HepG2 (cell line): Measurements from ENCODE around the gene HYCC2. TPM values are rescaled to one million over a fixed set of nuclear protein-coding genes. Genes with fewer than 3 reads are reported as not detected.
A peak's percentile ranks its signal among the peaks of the same experiment; 100 is the strongest.

ENCODE experiments used
- SALL1 ChIP-seq: sonication (generic); formaldehyde crosslinking; IDR thresholded peaks from 2 replicates; pipeline ENCODE4 v1.8.0; 2022; ENCODE audit warnings: mild to moderate bottlenecking, missing genetic modification reagents
- SOX6 ChIP-seq, 2 experiments: fragments of 450-650 bp in 1 of 2; sonication (generic) in 1 of 2; formaldehyde crosslinking in 1 of 2; IDR thresholded peaks; 2 replicates each; pipeline versions ENCODE4 v1.4.0 to v1.6.1; 2017 to 2020; ENCODE audit warnings: antibody characterized with exemption in 1 of 2, mild to moderate bottlenecking in 1 of 2, missing genetic modification reagents in 1 of 2
- THAP11 ChIP-seq: IDR thresholded peaks from 2 replicates; pipeline ENCODE4 v1.6.1; 2016; ENCODE audit warnings: missing biosample characterization, missing genetic modification reagents
- ZNF205 ChIP-seq: IDR thresholded peaks from 2 replicates; pipeline ENCODE4 v1.6.1; 2018; ENCODE audit warnings: missing biosample characterization, missing genetic modification reagents
- ZSCAN29 ChIP-seq: sonication (generic); formaldehyde crosslinking; conservative IDR thresholded peaks from 2 replicates; pipeline ENCODE4 v1.4.0; 2020; ENCODE audit warnings: mild to moderate bottlenecking, missing genetic modification reagents
- polyA plus RNA-seq, 8 experiments: library from polyadenylated mRNA; depleted of rRNA in 3 of 8; stranded (reverse) in 7 of 8; unstranded in 1 of 8; fragments of >200 nt; fragmentation: Illumina TruSeq in 4 of 8; extraction: Trizol in 4 of 8; gene quantifications; 2 replicates each; pipeline versions ENCODE4 v1.2.1 to v1.2.3, GENCODE V29; 2011 to 2016; ENCODE audit warnings: low read depth in 4 of 8, missing spikeins in 1 of 8, mixed read lengths in 1 of 8; ENCODE audit not compliant: insufficient read depth in 1 of 8
- total RNA-seq, 5 experiments: library from RNA; depleted of rRNA; stranded (reverse); fragments of >200 nt; fragmentation: Illumina TruSeq; extraction: Trizol; gene quantifications; 2 replicates each; pipeline ENCODE4 v1.2.3, GENCODE V29; 2016; ENCODE audit warnings: low read depth in 1 of 5
- TF ChIP-seq, protein P1 (sequence below): sonication (generic); formaldehyde crosslinking; IDR thresholded peaks from 2 replicates; pipeline ENCODE4 v1.4.0; 2020; ENCODE audit warnings: missing genetic modification reagents
- TF ChIP-seq, protein P2 (sequence below): sonication (generic); formaldehyde crosslinking; IDR thresholded peaks from 2 replicates; pipeline ENCODE4 v1.4.0; 2020; ENCODE audit warnings: mild to moderate bottlenecking, missing genetic modification reagents
- TF ChIP-seq, protein P3 (sequence below): sonication (generic); formaldehyde crosslinking; IDR thresholded peaks from 2 replicates; pipeline ENCODE4 v1.5.0; 2020; ENCODE audit warnings: missing genetic modification reagents, mild to moderate bottlenecking, borderline replicate concordance
- TF ChIP-seq, protein P4 (sequence below): sonication (generic); formaldehyde crosslinking; IDR thresholded peaks from 2 replicates; pipeline ENCODE4 v1.4.0; 2020; ENCODE audit warnings: missing genetic modification reagents, borderline replicate concordance
- TF ChIP-seq, protein P5 (sequence below): IDR thresholded peaks from 2 replicates; pipeline ENCODE4 v1.6.1; 2016; ENCODE audit warnings: low read depth
- TF ChIP-seq, protein P6 (sequence below): sonication (generic); IDR thresholded peaks from 2 replicates; pipeline ENCODE4 v1.6.1; 2016; ENCODE audit warnings: low read depth, borderline replicate concordance
- TF ChIP-seq, protein P7 (sequence below): sonication (generic); formaldehyde crosslinking; IDR thresholded peaks from 2 replicates; pipeline ENCODE4 v1.4.0; 2020; ENCODE audit warnings: missing genetic modification reagents

HYCC2 gene
- total and polyA plus RNA-seq, 2 of the 13 experiments (the other 11 are each of a cell fraction or from before 2014, with no cell fraction given) = 4.7 to 13.9 TPM

DNA sequence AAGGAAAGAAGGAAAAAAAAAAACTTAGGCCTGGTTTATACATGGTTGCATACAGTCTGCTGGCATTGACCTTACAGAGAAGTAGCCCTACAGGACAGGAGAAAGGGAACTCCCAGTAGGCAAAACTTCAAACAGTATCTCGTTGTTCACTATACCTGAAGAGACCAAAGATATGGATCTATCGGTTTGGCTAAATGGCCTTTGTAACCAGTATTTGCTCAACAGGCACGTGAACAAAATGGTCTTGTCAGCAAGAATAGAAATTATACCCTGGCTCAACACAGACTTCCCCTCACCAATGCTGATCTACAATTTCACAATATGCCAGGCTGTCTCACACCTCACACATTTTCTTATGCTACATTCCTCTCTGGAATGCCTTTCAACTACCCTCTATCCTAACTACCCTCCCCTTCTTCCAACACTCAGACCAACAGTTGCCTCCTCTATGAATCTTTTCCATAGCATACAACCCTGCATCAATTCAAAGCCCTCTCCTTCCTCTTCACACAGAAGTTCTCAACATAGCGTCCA is 13.7 kb downstream of the HYCC2 start (continued):
- TF ChIP-seq, protein P1, sequence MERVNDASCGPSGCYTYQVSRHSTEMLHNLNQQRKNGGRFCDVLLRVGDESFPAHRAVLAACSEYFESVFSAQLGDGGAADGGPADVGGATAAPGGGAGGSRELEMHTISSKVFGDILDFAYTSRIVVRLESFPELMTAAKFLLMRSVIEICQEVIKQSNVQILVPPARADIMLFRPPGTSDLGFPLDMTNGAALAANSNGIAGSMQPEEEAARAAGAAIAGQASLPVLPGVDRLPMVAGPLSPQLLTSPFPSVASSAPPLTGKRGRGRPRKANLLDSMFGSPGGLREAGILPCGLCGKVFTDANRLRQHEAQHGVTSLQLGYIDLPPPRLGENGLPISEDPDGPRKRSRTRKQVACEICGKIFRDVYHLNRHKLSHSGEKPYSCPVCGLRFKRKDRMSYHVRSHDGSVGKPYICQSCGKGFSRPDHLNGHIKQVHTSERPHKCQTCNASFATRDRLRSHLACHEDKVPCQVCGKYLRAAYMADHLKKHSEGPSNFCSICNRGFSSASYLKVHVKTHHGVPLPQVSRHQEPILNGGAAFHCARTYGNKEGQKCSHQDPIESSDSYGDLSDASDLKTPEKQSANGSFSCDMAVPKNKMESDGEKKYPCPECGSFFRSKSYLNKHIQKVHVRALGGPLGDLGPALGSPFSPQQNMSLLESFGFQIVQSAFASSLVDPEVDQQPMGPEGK (CRISPR knock-in tag) = peak; percentile 51; the same call in 1 of the 2 replicates
- TF ChIP-seq ZSCAN29 (CRISPR knock-in tag) = peak; percentile 62
- peak; percentile 65; the same call in 1 of the 2 replicates for TF ChIP-seq THAP11 (CRISPR knock-in tag)
- TF ChIP-seq, protein P2, sequence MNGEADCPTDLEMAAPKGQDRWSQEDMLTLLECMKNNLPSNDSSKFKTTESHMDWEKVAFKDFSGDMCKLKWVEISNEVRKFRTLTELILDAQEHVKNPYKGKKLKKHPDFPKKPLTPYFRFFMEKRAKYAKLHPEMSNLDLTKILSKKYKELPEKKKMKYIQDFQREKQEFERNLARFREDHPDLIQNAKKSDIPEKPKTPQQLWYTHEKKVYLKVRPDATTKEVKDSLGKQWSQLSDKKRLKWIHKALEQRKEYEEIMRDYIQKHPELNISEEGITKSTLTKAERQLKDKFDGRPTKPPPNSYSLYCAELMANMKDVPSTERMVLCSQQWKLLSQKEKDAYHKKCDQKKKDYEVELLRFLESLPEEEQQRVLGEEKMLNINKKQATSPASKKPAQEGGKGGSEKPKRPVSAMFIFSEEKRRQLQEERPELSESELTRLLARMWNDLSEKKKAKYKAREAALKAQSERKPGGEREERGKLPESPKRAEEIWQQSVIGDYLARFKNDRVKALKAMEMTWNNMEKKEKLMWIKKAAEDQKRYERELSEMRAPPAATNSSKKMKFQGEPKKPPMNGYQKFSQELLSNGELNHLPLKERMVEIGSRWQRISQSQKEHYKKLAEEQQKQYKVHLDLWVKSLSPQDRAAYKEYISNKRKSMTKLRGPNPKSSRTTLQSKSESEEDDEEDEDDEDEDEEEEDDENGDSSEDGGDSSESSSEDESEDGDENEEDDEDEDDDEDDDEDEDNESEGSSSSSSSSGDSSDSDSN (CRISPR knock-in tag) = no peak
- TF ChIP-seq, protein P3, sequence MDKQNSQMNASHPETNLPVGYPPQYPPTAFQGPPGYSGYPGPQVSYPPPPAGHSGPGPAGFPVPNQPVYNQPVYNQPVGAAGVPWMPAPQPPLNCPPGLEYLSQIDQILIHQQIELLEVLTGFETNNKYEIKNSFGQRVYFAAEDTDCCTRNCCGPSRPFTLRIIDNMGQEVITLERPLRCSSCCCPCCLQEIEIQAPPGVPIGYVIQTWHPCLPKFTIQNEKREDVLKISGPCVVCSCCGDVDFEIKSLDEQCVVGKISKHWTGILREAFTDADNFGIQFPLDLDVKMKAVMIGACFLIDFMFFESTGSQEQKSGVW (CRISPR knock-in tag) = no peak
- TF ChIP-seq SOX6 (IDR thresholded peaks at IDR 0.05) = no peak
- peak; percentile 99 for TF ChIP-seq SOX6 (CRISPR knock-in tag; IDR thresholded peaks at IDR 0.05)
- TF ChIP-seq, protein P4, sequence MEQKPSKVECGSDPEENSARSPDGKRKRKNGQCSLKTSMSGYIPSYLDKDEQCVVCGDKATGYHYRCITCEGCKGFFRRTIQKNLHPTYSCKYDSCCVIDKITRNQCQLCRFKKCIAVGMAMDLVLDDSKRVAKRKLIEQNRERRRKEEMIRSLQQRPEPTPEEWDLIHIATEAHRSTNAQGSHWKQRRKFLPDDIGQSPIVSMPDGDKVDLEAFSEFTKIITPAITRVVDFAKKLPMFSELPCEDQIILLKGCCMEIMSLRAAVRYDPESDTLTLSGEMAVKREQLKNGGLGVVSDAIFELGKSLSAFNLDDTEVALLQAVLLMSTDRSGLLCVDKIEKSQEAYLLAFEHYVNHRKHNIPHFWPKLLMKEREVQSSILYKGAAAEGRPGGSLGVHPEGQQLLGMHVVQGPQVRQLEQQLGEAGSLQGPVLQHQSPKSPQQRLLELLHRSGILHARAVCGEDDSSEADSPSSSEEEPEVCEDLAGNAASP = peak; percentile 84
- peak; percentile 60 for TF ChIP-seq ZNF205 (CRISPR knock-in tag)
- peak; percentile 88; the same call in 1 of the 2 replicates for TF ChIP-seq SALL1 (CRISPR knock-in tag)
- TF ChIP-seq, protein P5, sequence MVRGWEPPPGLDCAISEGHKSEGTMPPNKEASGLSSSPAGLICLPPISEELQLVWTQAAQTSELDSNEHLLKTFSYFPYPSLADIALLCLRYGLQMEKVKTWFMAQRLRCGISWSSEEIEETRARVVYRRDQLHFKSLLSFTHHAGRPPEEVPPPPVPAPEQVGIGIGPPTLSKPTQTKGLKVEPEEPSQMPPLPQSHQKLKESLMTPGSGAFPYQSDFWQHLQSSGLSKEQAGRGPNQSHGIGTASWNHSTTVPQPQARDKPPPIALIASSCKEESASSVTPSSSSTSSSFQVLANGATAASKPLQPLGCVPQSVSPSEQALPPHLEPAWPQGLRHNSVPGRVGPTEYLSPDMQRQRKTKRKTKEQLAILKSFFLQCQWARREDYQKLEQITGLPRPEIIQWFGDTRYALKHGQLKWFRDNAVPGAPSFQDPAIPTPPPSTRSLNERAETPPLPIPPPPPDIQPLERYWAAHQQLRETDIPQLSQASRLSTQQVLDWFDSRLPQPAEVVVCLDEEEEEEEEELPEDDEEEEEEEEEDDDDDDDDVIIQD (CRISPR knock-in tag) = peak; percentile 71; the same call in 1 of the 2 replicates
- TF ChIP-seq, protein P6, sequence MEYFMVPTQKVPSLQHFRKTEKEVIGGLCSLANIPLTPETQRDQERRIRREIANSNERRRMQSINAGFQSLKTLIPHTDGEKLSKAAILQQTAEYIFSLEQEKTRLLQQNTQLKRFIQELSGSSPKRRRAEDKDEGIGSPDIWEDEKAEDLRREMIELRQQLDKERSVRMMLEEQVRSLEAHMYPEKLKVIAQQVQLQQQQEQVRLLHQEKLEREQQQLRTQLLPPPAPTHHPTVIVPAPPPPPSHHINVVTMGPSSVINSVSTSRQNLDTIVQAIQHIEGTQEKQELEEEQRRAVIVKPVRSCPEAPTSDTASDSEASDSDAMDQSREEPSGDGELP = peak; percentile 9; the same call in 1 of the 2 replicates
- TF ChIP-seq, protein P7, sequence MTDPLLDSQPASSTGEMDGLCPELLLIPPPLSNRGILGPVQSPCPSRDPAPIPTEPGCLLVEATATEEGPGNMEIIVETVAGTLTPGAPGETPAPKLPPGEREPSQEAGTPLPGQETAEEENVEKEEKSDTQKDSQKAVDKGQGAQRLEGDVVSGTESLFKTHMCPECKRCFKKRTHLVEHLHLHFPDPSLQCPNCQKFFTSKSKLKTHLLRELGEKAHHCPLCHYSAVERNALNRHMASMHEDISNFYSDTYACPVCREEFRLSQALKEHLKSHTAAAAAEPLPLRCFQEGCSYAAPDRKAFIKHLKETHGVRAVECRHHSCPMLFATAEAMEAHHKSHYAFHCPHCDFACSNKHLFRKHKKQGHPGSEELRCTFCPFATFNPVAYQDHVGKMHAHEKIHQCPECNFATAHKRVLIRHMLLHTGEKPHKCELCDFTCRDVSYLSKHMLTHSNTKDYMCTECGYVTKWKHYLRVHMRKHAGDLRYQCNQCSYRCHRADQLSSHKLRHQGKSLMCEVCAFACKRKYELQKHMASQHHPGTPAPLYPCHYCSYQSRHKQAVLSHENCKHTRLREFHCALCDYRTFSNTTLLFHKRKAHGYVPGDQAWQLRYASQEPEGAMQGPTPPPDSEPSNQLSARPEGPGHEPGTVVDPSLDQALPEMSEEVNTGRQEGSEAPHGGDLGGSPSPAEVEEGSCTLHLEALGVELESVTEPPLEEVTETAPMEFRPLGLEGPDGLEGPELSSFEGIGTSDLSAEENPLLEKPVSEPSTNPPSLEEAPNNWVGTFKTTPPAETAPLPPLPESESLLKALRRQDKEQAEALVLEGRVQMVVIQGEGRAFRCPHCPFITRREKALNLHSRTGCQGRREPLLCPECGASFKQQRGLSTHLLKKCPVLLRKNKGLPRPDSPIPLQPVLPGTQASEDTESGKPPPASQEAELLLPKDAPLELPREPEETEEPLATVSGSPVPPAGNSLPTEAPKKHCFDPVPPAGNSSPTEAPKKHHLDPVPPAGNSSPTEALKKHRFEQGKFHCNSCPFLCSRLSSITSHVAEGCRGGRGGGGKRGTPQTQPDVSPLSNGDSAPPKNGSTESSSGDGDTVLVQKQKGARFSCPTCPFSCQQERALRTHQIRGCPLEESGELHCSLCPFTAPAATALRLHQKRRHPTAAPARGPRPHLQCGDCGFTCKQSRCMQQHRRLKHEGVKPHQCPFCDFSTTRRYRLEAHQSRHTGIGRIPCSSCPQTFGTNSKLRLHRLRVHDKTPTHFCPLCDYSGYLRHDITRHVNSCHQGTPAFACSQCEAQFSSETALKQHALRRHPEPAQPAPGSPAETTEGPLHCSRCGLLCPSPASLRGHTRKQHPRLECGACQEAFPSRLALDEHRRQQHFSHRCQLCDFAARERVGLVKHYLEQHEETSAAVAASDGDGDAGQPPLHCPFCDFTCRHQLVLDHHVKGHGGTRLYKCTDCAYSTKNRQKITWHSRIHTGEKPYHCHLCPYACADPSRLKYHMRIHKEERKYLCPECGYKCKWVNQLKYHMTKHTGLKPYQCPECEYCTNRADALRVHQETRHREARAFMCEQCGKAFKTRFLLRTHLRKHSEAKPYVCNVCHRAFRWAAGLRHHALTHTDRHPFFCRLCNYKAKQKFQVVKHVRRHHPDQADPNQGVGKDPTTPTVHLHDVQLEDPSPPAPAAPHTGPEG (CRISPR knock-in tag) = no peak
